Measurements from ENCODE around the gene SLC25A22. TPM values are rescaled to one million over a fixed set of nuclear protein-coding genes. Genes with fewer than 3 reads are reported as not detected.

Gene SLC25A22
- total and polyA plus RNA-seq, 7 donors, result 3.8 to 26.4 (median 7.2) TPM

DNA sequence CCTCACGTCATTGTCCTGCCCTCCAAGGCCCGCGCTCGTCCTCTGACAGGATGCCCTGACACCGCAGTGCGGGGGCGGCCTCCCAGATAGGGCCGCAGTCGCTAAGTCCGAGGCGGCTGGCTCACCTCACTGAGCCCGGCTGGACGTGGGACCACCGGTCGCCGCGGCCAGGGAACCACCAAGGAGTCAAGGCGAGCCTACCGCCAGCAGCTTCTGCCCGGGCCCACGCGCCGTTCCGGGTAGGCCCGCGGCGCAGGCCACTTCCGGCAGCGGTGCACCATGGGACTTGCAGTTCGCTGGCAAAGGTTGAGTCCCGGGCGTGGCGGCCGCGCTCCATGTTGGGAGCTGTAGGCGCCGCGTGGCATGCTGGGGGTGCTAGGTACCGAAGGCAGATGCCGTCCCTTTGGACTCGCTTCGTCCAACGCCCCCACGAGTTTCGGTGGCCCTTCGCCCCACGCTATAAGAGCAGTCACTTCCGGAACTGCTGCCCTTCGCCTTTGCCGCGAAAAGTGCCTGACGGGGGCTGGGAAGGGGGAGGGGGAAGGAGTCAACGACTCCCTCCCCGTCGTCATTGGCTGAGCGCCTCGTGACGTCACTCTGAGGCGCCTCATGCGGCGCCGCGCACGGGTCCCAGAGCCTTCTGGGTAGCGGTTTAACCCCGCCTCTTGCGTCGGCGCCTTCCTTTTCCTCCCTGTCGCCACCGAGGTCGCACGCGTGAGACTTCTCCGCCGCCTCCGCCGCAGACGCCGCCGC, 11.4 kb upstream of the SLC25A22 start, which contains the start of gene RPLP2:
TSS of gene RPLP2 (plus strand) at position 681 of the 753 bp plus-strand sequence. CDS start 268 bp downstream, outside the sequence.
- Histone ChIP-seq H3K36me3 (peaks cover 22 to 33% (median 23%) of the 10 kb centered on the region in 4 donors), H3K27ac (peak within 1 kb of the TSS; percentile 91 to 97 (median 94)), H3K4me3 (peak within 1 kb of the TSS; percentile 73 to 99 (median 93)), H3K4me1 (peaks cover 0 to 39% (median 35%) of the 10 kb centered on the region in 4 donors), H3K27me3 (no peaks in the 10 kb centered on the region), H3K9me3 (no peaks in the 10 kb centered on the region)
- 0 to 1% methylated on average over 81 of the region's 81 CpGs for WGBS, 2 donors
- intact Hi-C loops (cut with DNase I), result loop anchor here (1.0 kb wide), 1 partner anchor 12 kb away; no protein-coding TSS in a partner anchor
- DNase-seq, result peak; percentile 99
- TF ChIP-seq EP300 (IDR thresholded peaks at IDR 0.05), result peak in 2 of 4 donors; percentile 10 to 21
- TF ChIP-seq, protein P1, sequence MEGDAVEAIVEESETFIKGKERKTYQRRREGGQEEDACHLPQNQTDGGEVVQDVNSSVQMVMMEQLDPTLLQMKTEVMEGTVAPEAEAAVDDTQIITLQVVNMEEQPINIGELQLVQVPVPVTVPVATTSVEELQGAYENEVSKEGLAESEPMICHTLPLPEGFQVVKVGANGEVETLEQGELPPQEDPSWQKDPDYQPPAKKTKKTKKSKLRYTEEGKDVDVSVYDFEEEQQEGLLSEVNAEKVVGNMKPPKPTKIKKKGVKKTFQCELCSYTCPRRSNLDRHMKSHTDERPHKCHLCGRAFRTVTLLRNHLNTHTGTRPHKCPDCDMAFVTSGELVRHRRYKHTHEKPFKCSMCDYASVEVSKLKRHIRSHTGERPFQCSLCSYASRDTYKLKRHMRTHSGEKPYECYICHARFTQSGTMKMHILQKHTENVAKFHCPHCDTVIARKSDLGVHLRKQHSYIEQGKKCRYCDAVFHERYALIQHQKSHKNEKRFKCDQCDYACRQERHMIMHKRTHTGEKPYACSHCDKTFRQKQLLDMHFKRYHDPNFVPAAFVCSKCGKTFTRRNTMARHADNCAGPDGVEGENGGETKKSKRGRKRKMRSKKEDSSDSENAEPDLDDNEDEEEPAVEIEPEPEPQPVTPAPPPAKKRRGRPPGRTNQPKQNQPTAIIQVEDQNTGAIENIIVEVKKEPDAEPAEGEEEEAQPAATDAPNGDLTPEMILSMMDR (IDR thresholded peaks at IDR 0.05), result no peak
- peak; percentile 96 to 99 (median 97) for TF ChIP-seq POLR2AphosphoS5 (IDR thresholded peaks at IDR 0.05)
- TF ChIP-seq POLR2A (IDR thresholded peaks at IDR 0.05), result peak; percentile 90 to 91

DNA sequence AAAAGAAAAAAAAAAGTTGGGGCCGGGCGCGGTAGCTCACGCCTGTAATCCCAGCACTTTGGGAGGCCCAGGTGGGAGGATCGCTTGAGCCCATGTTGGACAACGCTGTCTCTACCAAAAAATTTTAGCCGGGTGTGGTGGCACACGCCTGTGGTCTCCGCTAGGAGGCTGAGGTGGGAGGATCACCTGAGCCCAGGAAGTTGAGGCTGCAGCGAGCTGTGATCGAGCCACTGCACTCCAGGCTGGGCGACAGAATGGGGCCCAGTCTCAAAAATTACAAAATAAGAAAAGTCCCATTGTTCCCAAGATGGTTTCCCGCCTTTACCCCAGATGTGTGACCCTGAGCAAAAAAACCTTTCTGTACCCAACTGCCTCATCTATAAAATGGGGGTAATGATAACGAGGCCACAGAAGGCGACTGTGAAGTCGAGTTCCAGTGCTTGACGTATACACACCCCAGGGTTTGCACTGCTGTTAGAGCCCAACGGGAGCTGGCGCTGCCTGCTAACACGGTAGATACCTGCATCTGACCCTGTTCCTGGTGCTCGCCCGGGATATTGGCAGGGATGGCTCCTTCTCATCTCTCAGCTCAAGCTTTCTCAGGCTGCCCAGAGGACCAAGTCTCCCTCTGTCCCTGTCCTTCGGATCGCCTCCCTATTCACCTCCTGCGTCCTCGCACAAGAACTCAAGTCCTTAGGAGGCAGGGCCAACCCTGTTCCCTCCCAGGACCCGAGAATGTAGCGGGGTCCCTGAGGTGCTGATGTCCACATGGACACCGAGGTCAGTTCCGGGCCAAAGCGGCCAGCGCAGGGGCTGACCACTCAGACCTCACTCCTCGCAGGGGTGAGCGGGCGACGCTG, 10.6 kb upstream of the SLC25A22 start:
- peaks cover 0 to 47% (median 43%) of the 10 kb centered on the region in 4 donors for H3K4me1 ChIP-seq
- intact Hi-C loops (cut with DNase I), result loop anchor here (1.0 kb wide), 1 partner anchor 11 kb away; no protein-coding TSS in a partner anchor
- WGBS, 2 donors, result 24 to 29% methylated on average over 36 of the region's 36 CpGs

DNA sequence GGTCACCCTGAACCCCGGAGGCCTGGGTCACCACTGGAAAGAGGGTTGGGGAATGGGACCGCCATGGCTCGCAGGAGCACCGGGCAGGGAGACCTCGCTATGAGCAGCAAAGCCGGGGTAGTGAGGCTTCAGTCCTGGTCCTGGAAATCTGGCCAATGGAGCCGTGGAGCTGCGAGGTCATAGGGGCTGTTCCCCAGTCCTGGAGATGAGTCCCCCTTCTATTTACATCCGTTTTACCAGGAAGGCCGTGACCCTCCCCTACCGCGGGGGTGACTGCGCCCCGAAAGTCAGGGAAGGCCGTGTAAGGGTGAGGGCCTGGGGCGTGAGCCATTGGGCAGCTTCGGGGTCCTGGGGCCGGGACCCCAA, 6.5 kb upstream of the SLC25A22 start:
- Histone ChIP-seq H3K27ac (peak overlapping the region; percentile 82 to 93 (median 88)), H3K9me3 (no peaks in the 10 kb centered on the region), H3K4me1 (peaks cover 0 to 34% (median 28%) of the 10 kb centered on the region in 4 donors), H3K27me3 (no peaks in the 10 kb centered on the region), H3K36me3 (peaks cover 0 to 32% (median 1%) of the 10 kb centered on the region in 4 donors), H3K4me3 (peak overlapping the region; percentile 36 to 69 (median 58))
- DNase-seq, result no peak
- no peak for TF ChIP-seq POLR2AphosphoS5 (IDR thresholded peaks at IDR 0.05)
- TF ChIP-seq EP300 (IDR thresholded peaks at IDR 0.05), result no peak
- no peak for TF ChIP-seq POLR2A (IDR thresholded peaks at IDR 0.05)
- TF ChIP-seq, protein P1 (IDR thresholded peaks at IDR 0.05), result no peak
- WGBS, 2 donors, result 2 to 3% methylated on average over 18 of the region's 18 CpGs
- intact Hi-C loops (cut with DNase I), result no loop called here

More for the DNA sequence above, 10.6 kb upstream of the SLC25A22 start:
- Histone ChIP-seq H3K27me3 (no peaks in the 10 kb centered on the region), H3K36me3 (peaks cover 19 to 25% (median 23%) of the 10 kb centered on the region in 4 donors), H3K4me3 (peak overlapping the region; percentile 73 to 99 (median 93)), H3K9me3 (no peaks in the 10 kb centered on the region), H3K27ac (peak overlapping the region; percentile 91 to 97 (median 94))
- TF ChIP-seq, protein P1 (IDR thresholded peaks at IDR 0.05), result no peak
- DNase-seq, result peak; percentile 93

DNA sequence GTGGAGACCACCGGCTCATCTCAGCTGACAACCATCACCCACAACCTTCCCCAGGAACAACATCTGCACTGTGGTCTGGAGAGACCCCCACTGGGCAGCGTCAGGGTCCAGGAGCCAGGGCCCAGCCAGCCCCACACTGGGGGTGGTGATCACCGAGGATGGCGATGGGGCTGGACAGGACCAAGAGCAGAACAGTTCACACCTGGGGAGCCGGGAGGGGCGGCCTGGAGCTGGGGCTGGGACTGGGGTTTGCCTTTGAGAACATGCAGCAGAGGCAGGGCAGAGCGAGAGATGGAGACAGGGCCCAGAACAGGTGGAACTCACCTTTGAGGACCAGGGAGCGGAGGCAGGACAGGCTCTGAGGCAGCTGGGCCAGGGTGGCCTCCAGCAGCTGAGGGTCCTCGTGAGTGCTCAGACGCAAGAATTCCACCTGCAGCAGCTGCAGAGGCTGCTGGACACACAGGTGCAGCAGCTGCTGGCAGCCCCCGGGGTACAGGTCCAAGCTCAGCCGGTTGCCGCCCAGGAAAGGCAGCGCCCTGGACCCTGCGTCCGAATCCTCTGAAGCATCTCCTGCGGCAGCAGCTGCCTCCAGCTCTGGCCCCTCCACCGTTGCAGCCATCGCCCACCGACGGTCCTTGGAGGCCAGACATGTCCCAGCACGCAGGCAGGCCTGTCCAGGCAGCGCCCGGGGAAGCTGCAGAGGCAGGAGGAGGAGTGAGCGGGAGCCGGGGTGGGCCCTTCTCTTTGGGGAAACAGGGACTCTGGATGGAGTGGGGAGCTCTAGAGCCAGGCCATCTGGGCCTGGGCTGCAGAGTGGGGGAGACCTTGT, 5.9 kb upstream of the SLC25A22 start:
- H3K27me3 ChIP-seq, result no peaks in the 10 kb centered on the region
- intact Hi-C loops (cut with DNase I), result no loop called here
- peak overlapping the region in 3 of 4 donors; percentile 88 to 93 (median 88) for H3K27ac ChIP-seq
- TF ChIP-seq POLR2AphosphoS5 (IDR thresholded peaks at IDR 0.05) (no peak), POLR2A (IDR thresholded peaks at IDR 0.05) (no peak), EP300 (IDR thresholded peaks at IDR 0.05) (no peak)
- TF ChIP-seq, protein P1 (IDR thresholded peaks at IDR 0.05), result no peak
- peaks cover 0 to 38% (median 3%) of the 10 kb centered on the region in 4 donors for H3K36me3 ChIP-seq
- no peaks in the 10 kb centered on the region for H3K9me3 ChIP-seq
- peak overlapping the region in 2 of 4 donors; percentile 65 to 69 for H3K4me3 ChIP-seq
- peaks cover 0 to 34% (median 28%) of the 10 kb centered on the region in 4 donors for H3K4me1 ChIP-seq
- WGBS, 2 donors, result 40 to 55% methylated on average over 26 of the region's 26 CpGs
- DNase-seq, result no peak
